HG03442 (cell line): ENCODE data around the gene C17orf50.

Source experiments
- ATAC-seq: cut with Tn5 transposase; IDR thresholded peaks from one replicate; pipeline ENCODE4 v1.9.1; 2021; ENCODE audit warnings: mild to moderate bottlenecking, moderate library complexity; ENCODE audit not compliant: unreplicated experiment

Gene C17orf50

GRCh38 chr17:35760587-35760986 lies at the start of gene C17orf50:
Gene C17orf50, plus strand, starts transcription at chr17:35760887. Its CDS starts 55 bp downstream, at chr17:35760942.
- ATAC-seq: no peak

GRCh38 chr17:35710950-35711349 lies 49.7 kb upstream of the C17orf50 start:
- no peak for ATAC-seq

GRCh38 chr17:35713069-35713728 lies 47.5 kb upstream of the C17orf50 start:
- no peak for ATAC-seq

- ATAC-seq: no peak
Measured at GRCh38 chr17:35714988-35715387, 45.7 kb upstream of the C17orf50 start.

GRCh38 chr17:35715416-35715815 lies 45.3 kb upstream of the C17orf50 start:
- ATAC-seq: no peak

- ATAC-seq: no peak
Measured at GRCh38 chr17:35716173-35716572, 44.5 kb upstream of the C17orf50 start.

GRCh38 chr17:35716897-35717465 lies 43.7 kb upstream of the C17orf50 start:
- ATAC-seq: no peak

GRCh38 chr17:35717475-35717874 lies 43.2 kb upstream of the C17orf50 start:
- no peak for ATAC-seq

GRCh38 chr17:35723735-35724134 lies 37.0 kb upstream of the C17orf50 start:
- no peak for ATAC-seq

GRCh38 chr17:35725058-35725457 lies 35.6 kb upstream of the C17orf50 start:
- no peak for ATAC-seq

- no peak for ATAC-seq
Measured at GRCh38 chr17:35725802-35726126, 34.9 kb upstream of the C17orf50 start.

GRCh38 chr17:35726127-35726952 lies 34.3 kb upstream of the C17orf50 start:
- ATAC-seq: no peak

GRCh38 chr17:35726953-35727460 lies 33.7 kb upstream of the C17orf50 start:
- no peak for ATAC-seq

- no peak for ATAC-seq
Measured at GRCh38 chr17:35727635-35728034, 33.1 kb upstream of the C17orf50 start.

GRCh38 chr17:35728551-35728950 lies 32.1 kb upstream of the C17orf50 start:
- no peak for ATAC-seq

- no peak for ATAC-seq
Measured at GRCh38 chr17:35729405-35729833, 31.3 kb upstream of the C17orf50 start.

GRCh38 chr17:35730400-35731005 lies 30.2 kb upstream of the C17orf50 start:
- no peak for ATAC-seq

GRCh38 chr17:35731239-35731916 lies 29.3 kb upstream of the C17orf50 start, which contains the start of gene RASL10B:
Gene RASL10B, plus strand, starts transcription at chr17:35731639. Its CDS starts 3,546 bp downstream, at chr17:35735185.
- ATAC-seq: no peak

- no peak for ATAC-seq
Measured at GRCh38 chr17:35731917-35732805, 28.5 kb upstream of the C17orf50 start.

- ATAC-seq: no peak
Measured at GRCh38 chr17:35732806-35733136, 27.9 kb upstream of the C17orf50 start.
